ENCODE results near the gene ARVCF. TPM values are rescaled to one million over a fixed set of nuclear protein-coding genes. Genes with fewer than 3 reads are reported as not detected.

Gene ARVCF
- polyA plus RNA-seq, 1 donor from 2014 or later: 112 TPM

DNA sequence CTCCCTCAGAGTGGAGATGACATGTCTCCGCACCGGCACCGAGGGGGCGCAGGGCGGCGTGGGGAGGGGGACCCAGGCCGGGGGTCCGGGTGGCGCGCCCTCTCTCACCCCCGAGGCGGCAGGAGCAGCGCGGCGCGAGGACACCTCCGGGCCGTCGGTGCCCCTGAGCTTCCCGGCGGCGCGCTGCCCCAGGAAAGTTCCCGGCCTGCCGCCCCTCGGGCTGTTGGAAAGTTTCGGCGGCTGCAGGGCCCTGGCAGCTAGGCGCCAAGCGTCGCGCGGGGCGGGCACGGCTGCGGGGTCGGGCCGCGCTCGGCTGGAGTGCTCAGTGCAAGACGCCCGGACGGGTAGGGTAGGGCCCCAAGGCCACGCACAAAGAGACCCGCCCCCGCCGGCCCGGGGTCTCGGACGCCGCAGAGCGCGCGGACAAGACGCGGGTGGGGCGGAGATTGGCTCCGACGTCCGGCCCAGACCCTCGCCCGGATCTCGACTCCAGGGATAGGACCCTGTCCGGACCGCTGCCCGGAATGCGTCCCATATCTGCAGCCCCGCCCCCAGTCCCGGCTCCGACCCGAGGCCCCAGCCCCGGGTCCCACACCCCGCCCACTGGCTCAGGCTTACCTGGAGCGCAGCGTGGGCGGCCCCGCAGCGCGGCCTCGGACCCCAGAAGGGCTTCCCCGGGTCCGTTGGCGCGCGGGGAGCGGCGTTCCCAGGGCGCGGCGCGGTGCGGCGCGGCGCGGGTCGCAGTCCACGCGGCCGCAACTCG lies 471 bp downstream of the ARVCF start:
- no peaks in the 10 kb centered on the region for H3K9me2 ChIP-seq (ENCODE audit: insufficient read depth, low read length)
- no peaks in the 10 kb centered on the region for H3K79me2 ChIP-seq (replicated peaks; ENCODE audit: insufficient read depth, low read length)
- H3K27me3 ChIP-seq (ENCODE audit: insufficient read depth, low read depth, low read length): peaks cover 21% of the 10 kb centered on the region
- peak overlapping the region; percentile 63 for H3K9ac ChIP-seq (ENCODE audit: low read length)
- H4K20me1 ChIP-seq (ENCODE audit: insufficient read depth): no peaks in the 10 kb centered on the region
- peak overlapping the region; percentile 76 for H3K4me3 ChIP-seq (ENCODE audit: low read length)
- H3K9me3 ChIP-seq (ENCODE audit: low read length): no peaks in the 10 kb centered on the region
- H3K27ac ChIP-seq (ENCODE audit: low read length): no peak overlapping the region
- H3K4me2 ChIP-seq (ENCODE audit: low read length): peak overlapping the region; percentile 55
- no peak overlapping the region for H2AFZ ChIP-seq (ENCODE audit: low read depth, low read length)
- H3F3A ChIP-seq (ENCODE audit: insufficient read depth, low read length, poor library complexity, severe bottlenecking): no peaks in the 10 kb centered on the region
- H3K36me3 ChIP-seq (ENCODE audit: insufficient read depth, low read length): no peaks in the 10 kb centered on the region
- TF ChIP-seq MXI1 (conservative IDR thresholded peaks at IDR 0.05; ENCODE audit: poor library complexity, severe bottlenecking): peak; percentile 79
- TF ChIP-seq, protein P1, sequence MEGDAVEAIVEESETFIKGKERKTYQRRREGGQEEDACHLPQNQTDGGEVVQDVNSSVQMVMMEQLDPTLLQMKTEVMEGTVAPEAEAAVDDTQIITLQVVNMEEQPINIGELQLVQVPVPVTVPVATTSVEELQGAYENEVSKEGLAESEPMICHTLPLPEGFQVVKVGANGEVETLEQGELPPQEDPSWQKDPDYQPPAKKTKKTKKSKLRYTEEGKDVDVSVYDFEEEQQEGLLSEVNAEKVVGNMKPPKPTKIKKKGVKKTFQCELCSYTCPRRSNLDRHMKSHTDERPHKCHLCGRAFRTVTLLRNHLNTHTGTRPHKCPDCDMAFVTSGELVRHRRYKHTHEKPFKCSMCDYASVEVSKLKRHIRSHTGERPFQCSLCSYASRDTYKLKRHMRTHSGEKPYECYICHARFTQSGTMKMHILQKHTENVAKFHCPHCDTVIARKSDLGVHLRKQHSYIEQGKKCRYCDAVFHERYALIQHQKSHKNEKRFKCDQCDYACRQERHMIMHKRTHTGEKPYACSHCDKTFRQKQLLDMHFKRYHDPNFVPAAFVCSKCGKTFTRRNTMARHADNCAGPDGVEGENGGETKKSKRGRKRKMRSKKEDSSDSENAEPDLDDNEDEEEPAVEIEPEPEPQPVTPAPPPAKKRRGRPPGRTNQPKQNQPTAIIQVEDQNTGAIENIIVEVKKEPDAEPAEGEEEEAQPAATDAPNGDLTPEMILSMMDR (IDR thresholded peaks at IDR 0.05; ENCODE audit: poor library complexity, severe bottlenecking): no peak

DNA sequence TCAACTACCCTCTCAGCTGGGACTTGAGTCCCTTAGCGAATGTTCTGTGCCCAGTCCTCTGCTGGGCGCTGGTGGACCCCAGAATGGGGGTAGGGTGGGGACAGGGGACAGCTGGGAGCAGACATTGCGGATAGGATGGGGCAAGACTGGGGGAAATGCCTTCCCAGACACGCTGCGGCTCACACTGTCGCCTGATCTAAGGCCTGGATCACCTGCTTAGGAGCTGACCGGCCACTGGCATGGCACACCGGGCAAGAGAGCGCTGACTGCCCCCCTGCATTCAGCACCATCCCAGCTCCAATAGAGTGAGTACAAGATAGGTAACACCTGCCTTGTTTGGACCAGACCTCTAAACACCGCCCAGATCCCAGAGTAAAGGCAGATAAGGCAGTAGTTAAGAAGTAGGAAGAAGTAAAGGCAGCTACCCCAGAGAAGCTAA lies 1.4 kb downstream of the ARVCF start:
- Histone ChIP-seq H3K27me3 (ENCODE audit: insufficient read depth, low read depth, low read length) (peaks cover 21% of the 10 kb centered on the region), H3F3A (ENCODE audit: insufficient read depth, low read length, poor library complexity, severe bottlenecking) (no peaks in the 10 kb centered on the region), H3K4me2 (ENCODE audit: low read length) (peak overlapping the region; percentile 55), H3K9me3 (ENCODE audit: low read length) (no peaks in the 10 kb centered on the region), H3K9me2 (ENCODE audit: insufficient read depth, low read length) (no peaks in the 10 kb centered on the region), H3K4me3 (ENCODE audit: low read length) (peak overlapping the region; percentile 76), H4K20me1 (ENCODE audit: insufficient read depth) (no peaks in the 10 kb centered on the region), H3K9ac (ENCODE audit: low read length) (peak overlapping the region; percentile 63), H3K27ac (ENCODE audit: low read length) (no peak overlapping the region), H3K36me3 (ENCODE audit: insufficient read depth, low read length) (no peaks in the 10 kb centered on the region), H2AFZ (ENCODE audit: low read depth, low read length) (no peak overlapping the region), H3K79me2 (replicated peaks; ENCODE audit: insufficient read depth, low read length) (no peaks in the 10 kb centered on the region)
- TF ChIP-seq RAD21 (conservative IDR thresholded peaks at IDR 0.05) (no peak), EZH2 (IDR thresholded peaks at IDR 0.05; ENCODE audit: borderline replicate concordance, insufficient read depth, low read length, poor library complexity, severe bottlenecking) (no peak), SMC3 (conservative IDR thresholded peaks at IDR 0.05; ENCODE audit: poor library complexity) (no peak), MXI1 (conservative IDR thresholded peaks at IDR 0.05; ENCODE audit: poor library complexity, severe bottlenecking) (no peak), EP300 (conservative IDR thresholded peaks at IDR 0.05; ENCODE audit: poor library complexity, severe bottlenecking) (no peak), POLR2AphosphoS5 (IDR thresholded peaks at IDR 0.05) (no peak), TAF1 (IDR thresholded peaks at IDR 0.05; ENCODE audit: low read depth) (no peak)
- TF ChIP-seq, protein P1 (IDR thresholded peaks at IDR 0.05; ENCODE audit: poor library complexity, severe bottlenecking): no peak
- TF ChIP-seq, protein P2, sequence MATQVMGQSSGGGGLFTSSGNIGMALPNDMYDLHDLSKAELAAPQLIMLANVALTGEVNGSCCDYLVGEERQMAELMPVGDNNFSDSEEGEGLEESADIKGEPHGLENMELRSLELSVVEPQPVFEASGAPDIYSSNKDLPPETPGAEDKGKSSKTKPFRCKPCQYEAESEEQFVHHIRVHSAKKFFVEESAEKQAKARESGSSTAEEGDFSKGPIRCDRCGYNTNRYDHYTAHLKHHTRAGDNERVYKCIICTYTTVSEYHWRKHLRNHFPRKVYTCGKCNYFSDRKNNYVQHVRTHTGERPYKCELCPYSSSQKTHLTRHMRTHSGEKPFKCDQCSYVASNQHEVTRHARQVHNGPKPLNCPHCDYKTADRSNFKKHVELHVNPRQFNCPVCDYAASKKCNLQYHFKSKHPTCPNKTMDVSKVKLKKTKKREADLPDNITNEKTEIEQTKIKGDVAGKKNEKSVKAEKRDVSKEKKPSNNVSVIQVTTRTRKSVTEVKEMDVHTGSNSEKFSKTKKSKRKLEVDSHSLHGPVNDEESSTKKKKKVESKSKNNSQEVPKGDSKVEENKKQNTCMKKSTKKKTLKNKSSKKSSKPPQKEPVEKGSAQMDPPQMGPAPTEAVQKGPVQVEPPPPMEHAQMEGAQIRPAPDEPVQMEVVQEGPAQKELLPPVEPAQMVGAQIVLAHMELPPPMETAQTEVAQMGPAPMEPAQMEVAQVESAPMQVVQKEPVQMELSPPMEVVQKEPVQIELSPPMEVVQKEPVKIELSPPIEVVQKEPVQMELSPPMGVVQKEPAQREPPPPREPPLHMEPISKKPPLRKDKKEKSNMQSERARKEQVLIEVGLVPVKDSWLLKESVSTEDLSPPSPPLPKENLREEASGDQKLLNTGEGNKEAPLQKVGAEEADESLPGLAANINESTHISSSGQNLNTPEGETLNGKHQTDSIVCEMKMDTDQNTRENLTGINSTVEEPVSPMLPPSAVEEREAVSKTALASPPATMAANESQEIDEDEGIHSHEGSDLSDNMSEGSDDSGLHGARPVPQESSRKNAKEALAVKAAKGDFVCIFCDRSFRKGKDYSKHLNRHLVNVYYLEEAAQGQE (IDR thresholded peaks at IDR 0.05; ENCODE audit: borderline replicate concordance): no peak

All from neural cell (in vitro differentiated cells).